Omental fat pad (tissue), 4 donors: ENCODE results near the gene EFL1. TPM values are rescaled to one million over a fixed set of nuclear protein-coding genes. Genes with fewer than 3 reads are reported as not detected.
"Not testable (repeated sequence)": the region's sequence is repeated elsewhere in the genome, so short reads cannot be mapped to it uniquely, and the experiment has no call there.

Source experiments
- ATAC-seq: fragments of 150-250 bp; one replicate; pipeline ENCODE4 v1.9.1; 2016; ENCODE audit warnings: mild to moderate bottlenecking, moderate library complexity; ENCODE audit not compliant: low FRiP score
- DNase-seq: peaks from one replicate; pipeline ENCODE4 v3.0.0-alpha.2; 2019; ENCODE audit warnings: low spot score
- CTCF ChIP-seq, 3 donors: fragments of 450-650 bp; IDR thresholded peaks; one replicate each; pipeline ENCODE4 v1.5.1; 2016 to 2017; ENCODE audit warnings: antibody characterized with exemption in 3 of 3, mild to moderate bottlenecking in 3 of 3, moderate library complexity in 2 of 3
- total RNA-seq, 4 donors: library from RNA; depleted of rRNA; stranded (reverse); fragments of >200 nt; gene quantifications; one replicate each; pipeline ENCODE4 v1.1.0, GENCODE V29; 2016

EFL1 gene
- total RNA-seq, 4 donors from 2014 or later: 11.9 to 15.9 (median 14.8) TPM

DNA sequence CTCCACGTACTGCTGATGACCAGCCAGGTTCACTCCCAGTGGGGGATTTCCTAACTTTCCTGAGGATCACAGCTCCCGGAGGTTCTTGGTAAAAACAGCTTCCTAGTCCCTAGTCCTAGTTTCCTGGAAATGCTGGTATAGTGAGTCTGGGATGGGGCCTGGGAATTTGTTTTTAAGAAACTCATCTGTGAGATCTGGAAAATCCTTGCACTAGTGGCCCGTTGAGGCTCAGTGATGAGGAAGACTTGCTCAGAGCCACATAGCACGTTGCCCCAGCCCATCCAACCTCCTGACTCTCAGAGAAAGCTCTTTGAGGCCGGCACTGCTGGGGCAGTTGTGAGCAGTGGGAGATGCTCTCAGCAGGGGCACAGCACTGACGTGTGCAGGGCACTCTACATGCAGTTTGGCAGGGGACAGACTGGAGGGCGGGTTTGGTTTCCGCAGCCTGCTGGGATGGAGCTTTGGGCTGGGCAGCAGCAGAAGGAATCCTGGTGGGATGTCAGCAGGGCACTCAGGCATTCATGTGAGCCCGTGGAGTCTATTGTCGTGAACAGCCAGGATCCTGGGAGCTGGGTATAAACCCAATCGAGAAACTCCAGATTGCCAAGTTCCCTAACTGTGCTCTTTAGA lies 31.6 kb upstream of the EFL1 start:
- no peak for TF ChIP-seq CTCF (IDR thresholded peaks at IDR 0.05)
- DNase-seq: no peak

GRCh38 chr15:82292271-82292670 lies 29.7 kb upstream of the EFL1 start:
- DNase-seq (no peak), ATAC-seq (no peak)
- no peak for TF ChIP-seq CTCF (IDR thresholded peaks at IDR 0.05)

More for the DNA sequence above, 31.6 kb upstream of the EFL1 start:
- no peak for ATAC-seq

DNA sequence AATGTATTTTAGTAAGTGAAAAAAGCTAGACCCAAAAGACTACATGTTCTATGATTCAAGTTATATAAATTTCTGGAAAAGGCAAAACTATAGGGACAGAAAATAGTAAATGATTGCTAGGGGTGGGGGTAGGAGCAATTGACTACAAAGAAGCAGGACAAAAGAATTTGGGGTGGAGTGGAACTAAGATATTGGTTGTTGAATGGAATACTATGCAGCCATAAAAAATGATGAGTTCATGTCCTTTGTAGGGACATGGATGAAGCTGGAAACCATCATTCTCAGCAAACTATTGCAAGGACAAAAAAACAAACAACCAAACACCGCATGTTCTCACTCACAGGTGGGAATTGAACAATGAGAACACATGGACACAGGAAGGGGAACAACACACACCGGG lies 25.7 kb upstream of the EFL1 start:
- not testable (repeated sequence) for ATAC-seq, DNase-seq

DNA sequence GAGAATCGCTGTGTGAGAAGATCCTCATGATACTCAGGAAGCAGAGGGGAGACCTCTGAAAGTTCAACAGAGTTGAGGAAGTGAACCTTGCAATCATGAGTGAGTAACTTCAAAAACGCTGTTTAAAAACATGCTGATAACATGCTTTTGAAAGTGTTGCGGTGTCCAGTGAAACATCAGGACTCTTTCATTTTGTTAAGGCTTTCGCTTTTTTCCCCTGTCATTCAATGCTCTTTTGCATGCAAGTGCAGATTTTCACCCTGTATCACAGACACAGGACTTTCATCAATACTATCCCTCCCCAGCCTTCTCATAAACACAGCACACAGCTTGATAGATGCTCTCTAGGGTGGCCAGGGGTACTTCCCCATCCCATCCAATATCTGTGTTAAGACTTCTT lies 23.9 kb upstream of the EFL1 start:
- not testable (repeated sequence) for ATAC-seq, DNase-seq

DNA sequence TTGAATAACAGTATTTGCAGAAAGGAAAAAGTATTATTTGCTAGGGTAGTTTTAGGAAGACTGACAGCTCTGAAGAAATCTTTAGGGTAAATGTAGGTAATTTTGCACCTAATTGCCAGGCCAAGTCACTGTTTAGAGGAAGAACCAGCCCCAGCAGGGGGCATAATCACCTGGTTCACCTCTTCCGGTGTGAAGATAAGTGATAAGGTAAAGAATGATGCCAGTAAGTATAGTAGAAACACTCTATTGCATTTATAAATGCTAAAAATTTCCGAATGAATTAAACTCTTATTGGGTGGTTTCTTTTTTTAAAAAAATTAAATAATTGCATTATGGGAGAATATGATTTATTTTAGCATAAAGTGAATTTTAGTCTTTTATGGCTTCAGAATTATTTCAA lies 21.8 kb upstream of the EFL1 start:
- DNase-seq, ATAC-seq: not testable (repeated sequence)

DNA sequence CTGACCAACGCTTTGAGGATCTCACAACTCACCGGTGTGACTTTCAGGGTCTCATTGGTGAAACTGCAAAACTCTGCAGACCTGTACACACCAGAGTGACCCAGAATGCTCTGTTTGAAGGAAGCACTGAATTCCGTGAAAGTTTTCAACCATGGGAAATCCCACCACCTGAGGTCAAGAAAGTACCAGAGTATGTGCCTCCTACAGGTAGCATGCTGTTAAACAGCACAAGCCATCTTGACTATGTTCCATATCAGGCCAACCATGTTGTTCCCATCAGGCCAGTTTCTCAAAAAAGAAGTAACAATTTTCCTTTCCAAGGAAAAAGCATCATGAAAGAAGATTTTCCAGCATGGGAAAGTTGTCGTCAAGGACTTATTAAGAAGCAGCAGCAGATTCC lies 19.9 kb upstream of the EFL1 start:
- not testable (repeated sequence) for DNase-seq, ATAC-seq

DNA sequence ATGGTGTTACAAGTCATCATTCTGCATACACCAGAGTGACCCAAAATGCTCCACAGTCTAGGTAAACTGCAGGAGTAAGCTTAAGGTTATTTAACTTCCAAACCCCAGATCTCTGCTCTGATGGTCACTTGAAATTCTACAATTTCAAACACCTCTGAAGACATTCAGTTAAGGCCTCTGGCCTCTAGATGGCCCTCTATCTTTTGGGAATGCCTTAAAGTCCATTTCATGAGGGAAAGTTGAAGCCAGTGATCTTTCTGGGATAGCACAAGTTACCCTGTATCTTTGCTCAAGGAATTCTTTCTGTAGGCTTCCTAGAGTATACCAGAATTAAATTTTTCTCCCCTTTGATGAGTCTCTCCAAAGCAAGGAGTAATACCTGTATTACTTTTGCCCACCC lies 18.7 kb upstream of the EFL1 start:
- not testable (repeated sequence) for DNase-seq, ATAC-seq

DNA sequence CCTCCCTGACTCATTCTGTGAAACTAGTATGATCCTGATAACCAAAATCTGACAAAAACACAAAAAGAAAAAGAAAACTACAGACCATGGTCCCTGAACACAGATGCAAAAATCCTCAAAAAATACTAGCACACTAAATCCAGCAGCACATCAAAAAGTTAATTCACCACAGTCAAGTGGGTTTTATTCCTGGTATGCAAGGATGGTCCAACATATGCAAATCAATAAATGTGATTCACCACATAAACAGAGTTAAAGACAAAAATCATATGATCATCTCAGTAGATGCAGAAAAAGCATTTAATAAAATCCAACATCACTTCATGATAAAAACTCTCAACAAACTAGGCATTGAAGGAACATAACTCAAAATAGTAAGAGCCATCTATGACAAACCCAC lies 12.9 kb upstream of the EFL1 start:
- ATAC-seq (no peak), DNase-seq (no peak)
- TF ChIP-seq CTCF (IDR thresholded peaks at IDR 0.05): no peak

DNA sequence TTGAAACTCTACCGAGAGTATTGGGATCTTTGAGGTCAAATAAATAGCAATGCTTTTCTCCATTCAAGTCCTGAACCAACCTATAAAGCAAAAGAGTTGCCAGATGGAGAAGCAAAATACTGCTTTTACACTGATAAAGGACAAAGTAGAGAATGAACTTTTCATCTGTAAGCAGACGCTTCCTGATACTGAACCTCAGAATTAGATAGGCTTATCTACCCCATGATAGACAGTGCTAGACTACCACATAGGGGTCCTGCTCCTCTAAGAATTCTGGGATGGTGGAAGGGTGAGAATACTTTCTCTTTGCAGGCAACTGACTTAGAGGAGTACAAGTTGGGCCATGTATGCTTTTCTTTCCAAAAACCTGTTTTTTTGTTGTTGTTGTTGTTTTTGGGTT lies 9.6 kb upstream of the EFL1 start:
- DNase-seq (no peak), ATAC-seq (no peak)
- no peak for TF ChIP-seq CTCF (IDR thresholded peaks at IDR 0.05)

GRCh38 chr15:82268454-82268853 lies 5.9 kb upstream of the EFL1 start:
- not testable (repeated sequence) for ATAC-seq, DNase-seq

DNA sequence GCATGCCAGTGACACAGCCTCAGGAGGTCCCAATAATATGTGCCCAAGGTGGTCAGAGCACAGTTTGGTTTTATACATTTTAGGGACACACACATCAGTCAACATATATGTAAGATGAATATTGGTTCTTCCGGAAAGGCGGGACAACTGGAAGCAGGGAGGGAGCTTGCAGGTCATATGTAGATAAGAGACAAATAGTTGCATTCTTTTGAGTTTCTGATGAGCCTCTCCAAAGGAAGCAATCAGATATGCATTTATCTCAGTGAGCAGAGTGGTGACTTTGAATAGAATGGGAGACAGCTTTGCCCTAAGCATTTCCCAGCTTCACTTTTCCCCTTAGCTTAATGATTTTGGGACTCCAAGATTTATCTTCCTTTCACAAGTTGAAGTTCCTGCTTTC lies 4.6 kb upstream of the EFL1 start:
- not testable (repeated sequence) for DNase-seq, ATAC-seq
